OCI-LY3 (cell line): ENCODE results near the gene HOXD3.

ENCODE experiments used
- H2AFZ ChIP-seq: fragments of 200-600, 300-600 bp; shearing (Covaris generic); 2 replicates; pipeline ENCODE4 v1.6.0; 2014; ENCODE audit warnings: antibody characterized with exemption, low read depth, low read length
- H3K27ac ChIP-seq: fragments of 200-600, 300-600 bp; sonication (generic); 2 replicates; pipeline ENCODE4 v1.5.1; 2014; ENCODE audit warnings: mild to moderate bottlenecking, low read length, moderate library complexity, mixed read lengths
- H3K27me3 ChIP-seq: fragments of 200-600, 300-600 bp; sonication (generic); 2 replicates; pipeline ENCODE4 v1.6.1; 2014; ENCODE audit warnings: low read depth, low read length, mixed read lengths
- H3K36me3 ChIP-seq: fragments of 200-600, 300-600 bp; sonication (generic); replicated peaks from 2 replicates; pipeline ENCODE3; 2014; ENCODE audit warnings: low read depth, low read length, mixed read lengths
- H3K4me1 ChIP-seq: fragments of 300-600, 200-600 bp; sonication (generic); 2 replicates; pipeline ENCODE4 v1.6.1; 2014; ENCODE audit warnings: low read length, mixed read lengths
- H3K4me2 ChIP-seq: fragments of 200-600, 300-600 bp; sonication (generic); 2 replicates; pipeline ENCODE4 v1.6.1; 2014; ENCODE audit warnings: low read length, mixed read lengths
- H3K4me3 ChIP-seq: fragments of 300-600, 200-600 bp; sonication (generic); 2 replicates; pipeline ENCODE4 v1.5.1; 2014; ENCODE audit warnings: antibody characterized with exemption, mild to moderate bottlenecking, low read length, moderate library complexity
- H3K79me2 ChIP-seq: fragments of 300-600, 200-600 bp; shearing (Covaris generic); 2 replicates; pipeline ENCODE4 v1.6.1; 2014; ENCODE audit warnings: mild to moderate bottlenecking, low read length, mixed read lengths
- H3K9ac ChIP-seq: fragments of 300-600, 200-600 bp; shearing (Covaris generic); 2 replicates; pipeline ENCODE4 v1.6.0; 2014; ENCODE audit warnings: mild to moderate bottlenecking, low read length, moderate library complexity
- H3K9me3 ChIP-seq: fragments of 200-600, 300-600 bp; shearing (Covaris generic); 2 replicates; pipeline ENCODE4 v1.6.1; 2014; ENCODE audit warnings: low read length, mixed read lengths; ENCODE audit not compliant: insufficient read depth
- H4K20me1 ChIP-seq: fragments of 200-600, 300-600 bp; sonication (generic); 2 replicates; pipeline ENCODE4 v1.6.1; 2016; ENCODE audit warnings: low read length, mixed read lengths; ENCODE audit not compliant: insufficient read depth
- EZH2phosphoT487 ChIP-seq: fragments of 200-600 bp; shearing (Covaris generic); IDR thresholded peaks from 2 replicates; pipeline ENCODE4 v1.6.1; 2018; ENCODE audit warnings: antibody characterized with exemption, mixed run types, low read depth
- TF ChIP-seq, protein P1 (sequence below): fragments of 200-600, 300-600 bp; sonication (generic); IDR thresholded peaks from 2 replicates; pipeline ENCODE4 v1.5.1; 2014; ENCODE audit warnings: antibody characterized with exemption, low read length, low read depth

The HOXD3 gene

DNA sequence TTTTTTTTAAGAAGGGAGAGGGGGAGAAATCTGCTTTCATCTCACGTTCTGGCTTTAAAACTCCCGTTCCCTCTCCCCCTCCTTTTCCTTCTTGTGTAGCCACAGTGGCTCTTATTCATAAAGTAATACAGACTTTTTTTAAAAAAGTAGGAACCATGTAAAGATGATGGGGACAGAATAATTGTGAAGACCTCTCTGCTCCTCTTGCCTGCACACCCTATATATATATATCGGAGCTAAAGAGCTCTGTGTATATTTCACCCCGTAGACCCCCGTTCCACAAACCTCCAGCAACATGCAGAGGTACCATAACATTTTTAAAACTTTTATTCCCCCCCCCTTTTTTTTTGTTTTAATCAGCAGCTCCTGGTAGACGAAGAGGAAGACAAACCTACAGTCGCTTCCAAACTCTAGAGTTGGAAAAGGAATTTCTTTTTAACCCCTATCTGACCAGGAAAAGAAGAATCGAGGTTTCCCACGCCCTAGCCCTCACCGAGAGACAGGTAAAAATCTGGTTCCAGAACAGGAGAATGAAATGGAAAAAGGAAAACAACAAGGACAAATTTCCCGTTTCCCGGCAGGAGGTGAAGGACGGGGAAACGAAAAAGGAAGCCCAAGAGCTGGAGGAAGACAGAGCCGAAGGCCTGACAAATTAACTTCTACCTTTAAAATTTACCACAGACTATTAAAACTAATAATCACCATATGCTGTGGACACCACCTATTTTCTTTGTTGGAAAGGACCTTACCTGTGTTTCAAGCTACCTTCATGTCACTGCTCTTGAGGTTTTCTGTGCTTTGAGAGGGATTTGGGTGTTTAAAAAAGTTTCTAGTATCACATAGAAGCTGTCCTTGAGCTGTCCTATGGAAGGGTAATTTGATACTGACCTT lies 25.9 kb upstream of the HOXD3 start:
- H2AFZ ChIP-seq, result no peak overlapping the region
- no peak overlapping the region for H3K4me3 ChIP-seq
- H3K9ac ChIP-seq, result no peak overlapping the region

DNA sequence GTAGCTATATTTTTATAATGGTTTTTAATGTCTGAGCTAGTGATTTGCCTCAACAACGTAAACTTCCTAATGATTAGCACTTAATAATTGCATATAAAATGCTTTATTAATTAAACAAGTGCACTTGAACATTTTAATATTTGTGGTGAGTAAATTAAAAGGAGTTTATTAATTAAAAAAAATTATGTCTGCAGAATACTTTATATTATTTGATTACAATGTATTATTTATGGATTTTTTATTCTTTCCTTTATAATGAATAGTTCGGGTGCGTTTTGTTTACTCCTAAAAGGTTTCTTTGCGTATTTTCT lies 25.3 kb upstream of the HOXD3 start:
- Histone ChIP-seq H2AFZ (no peak overlapping the region), H3K27me3 (no peaks in the 10 kb centered on the region), H3K27ac (no peak overlapping the region), H3K9ac (no peak overlapping the region), H3K79me2 (no peaks in the 10 kb centered on the region), H3K4me3 (no peak overlapping the region), H3K9me3 (no peaks in the 10 kb centered on the region), H3K36me3 (no peaks in the 10 kb centered on the region), H3K4me1 (no peaks in the 10 kb centered on the region), H3K4me2 (no peak overlapping the region), H4K20me1 (no peaks in the 10 kb centered on the region)
- no peak for TF ChIP-seq EZH2phosphoT487
- TF ChIP-seq, protein P1, sequence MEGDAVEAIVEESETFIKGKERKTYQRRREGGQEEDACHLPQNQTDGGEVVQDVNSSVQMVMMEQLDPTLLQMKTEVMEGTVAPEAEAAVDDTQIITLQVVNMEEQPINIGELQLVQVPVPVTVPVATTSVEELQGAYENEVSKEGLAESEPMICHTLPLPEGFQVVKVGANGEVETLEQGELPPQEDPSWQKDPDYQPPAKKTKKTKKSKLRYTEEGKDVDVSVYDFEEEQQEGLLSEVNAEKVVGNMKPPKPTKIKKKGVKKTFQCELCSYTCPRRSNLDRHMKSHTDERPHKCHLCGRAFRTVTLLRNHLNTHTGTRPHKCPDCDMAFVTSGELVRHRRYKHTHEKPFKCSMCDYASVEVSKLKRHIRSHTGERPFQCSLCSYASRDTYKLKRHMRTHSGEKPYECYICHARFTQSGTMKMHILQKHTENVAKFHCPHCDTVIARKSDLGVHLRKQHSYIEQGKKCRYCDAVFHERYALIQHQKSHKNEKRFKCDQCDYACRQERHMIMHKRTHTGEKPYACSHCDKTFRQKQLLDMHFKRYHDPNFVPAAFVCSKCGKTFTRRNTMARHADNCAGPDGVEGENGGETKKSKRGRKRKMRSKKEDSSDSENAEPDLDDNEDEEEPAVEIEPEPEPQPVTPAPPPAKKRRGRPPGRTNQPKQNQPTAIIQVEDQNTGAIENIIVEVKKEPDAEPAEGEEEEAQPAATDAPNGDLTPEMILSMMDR, result no peak

More for the DNA sequence above, 25.9 kb upstream of the HOXD3 start:
- no peak overlapping the region for H3K4me2 ChIP-seq
- H3K27me3 ChIP-seq, result no peaks in the 10 kb centered on the region
- H3K4me1 ChIP-seq, result no peaks in the 10 kb centered on the region
- no peaks in the 10 kb centered on the region for H3K79me2 ChIP-seq
- no peaks in the 10 kb centered on the region for H4K20me1 ChIP-seq
- H3K27ac ChIP-seq, result no peak overlapping the region
- H3K9me3 ChIP-seq, result no peaks in the 10 kb centered on the region
- H3K36me3 ChIP-seq, result no peaks in the 10 kb centered on the region
- TF ChIP-seq, protein P1, result no peak
- no peak for TF ChIP-seq EZH2phosphoT487

DNA sequence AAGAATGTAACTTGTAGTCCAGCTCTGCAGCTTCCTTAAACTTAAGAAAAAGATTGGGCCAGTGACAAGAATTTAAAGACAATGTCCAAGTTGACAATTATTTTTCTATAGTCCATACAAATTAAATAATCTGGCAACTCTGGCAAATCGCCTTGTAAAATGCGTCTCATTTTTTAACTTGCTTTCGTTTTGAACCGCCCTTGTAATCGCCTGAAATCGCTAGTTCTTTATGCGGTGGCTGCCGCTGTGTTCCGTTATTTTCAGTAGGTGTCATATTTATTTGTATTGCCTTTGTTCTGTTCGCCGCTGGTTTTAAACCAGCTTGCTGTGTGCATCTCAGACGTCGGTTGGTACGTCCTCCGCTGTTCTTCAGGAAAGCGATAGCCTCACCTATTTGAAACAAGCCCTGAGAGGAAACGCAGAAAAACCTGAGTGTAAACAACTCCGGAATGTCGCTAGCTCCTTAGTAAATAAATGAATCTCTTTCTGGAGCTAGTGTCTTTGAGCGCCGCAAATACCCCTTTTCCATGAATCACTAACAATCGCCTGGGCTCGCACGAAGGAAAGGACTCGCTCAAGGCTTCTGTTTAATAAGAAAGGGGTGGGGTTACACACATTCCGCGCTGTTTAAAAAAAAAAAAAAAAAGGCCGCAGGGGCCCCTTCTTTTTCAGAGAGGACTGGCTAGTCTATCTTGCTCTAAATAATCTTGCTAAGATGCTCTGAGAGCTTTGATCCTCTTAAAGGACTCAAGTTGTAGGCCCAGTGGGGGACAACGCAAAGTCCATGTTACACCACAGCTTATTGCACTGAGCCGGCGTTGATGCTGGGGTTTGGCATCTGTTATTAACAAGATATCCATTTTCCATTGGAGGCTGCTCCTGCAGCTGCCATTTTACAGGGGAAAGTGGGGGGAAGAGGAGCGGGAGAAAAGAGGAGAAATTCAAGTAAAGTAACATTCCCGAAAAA lies 24.6 kb upstream of the HOXD3 start:
- Histone ChIP-seq H3K4me3 (no peak overlapping the region), H3K4me1 (no peaks in the 10 kb centered on the region), H3K27ac (no peak overlapping the region), H3K9ac (no peak overlapping the region), H3K4me2 (no peak overlapping the region), H3K9me3 (no peaks in the 10 kb centered on the region), H3K27me3 (no peaks in the 10 kb centered on the region), H3K36me3 (no peaks in the 10 kb centered on the region), H2AFZ (no peak overlapping the region), H3K79me2 (no peaks in the 10 kb centered on the region), H4K20me1 (no peaks in the 10 kb centered on the region)
- TF ChIP-seq EZH2phosphoT487, result no peak
- TF ChIP-seq, protein P1, result no peak

GRCh38 chr2:176133389-176133788 lies 23.7 kb upstream of the HOXD3 start:
- no peak overlapping the region for H3K4me2 ChIP-seq
- no peak overlapping the region for H3K9ac ChIP-seq
- H4K20me1 ChIP-seq, result no peaks in the 10 kb centered on the region
- H3K79me2 ChIP-seq, result no peaks in the 10 kb centered on the region
- no peaks in the 10 kb centered on the region for H3K36me3 ChIP-seq
- no peaks in the 10 kb centered on the region for H3K4me1 ChIP-seq
- no peak for TF ChIP-seq EZH2phosphoT487
- TF ChIP-seq, protein P1, result no peak
- H3K27ac ChIP-seq, result no peak overlapping the region
- H3K9me3 ChIP-seq, result no peaks in the 10 kb centered on the region
- H3K4me3 ChIP-seq, result no peak overlapping the region
- no peak overlapping the region for H2AFZ ChIP-seq
- no peaks in the 10 kb centered on the region for H3K27me3 ChIP-seq
